Naive B cell (primary cell): ENCODE results near the gene OR2V2. TPM values are rescaled to one million over a fixed set of nuclear protein-coding genes. Genes with fewer than 3 reads are reported as not detected.

Experiments used
- ATAC-seq, 2 donors: fragments of 150-1000 bp; cut with Tn5 transposase; 2 replicates each; pipeline ENCODE4 v1.10.0; 2021; ENCODE audit warnings: low read depth in 2 of 2, mild to moderate bottlenecking in 2 of 2, moderate library complexity in 2 of 2
- DNase-seq: peaks from one replicate; pipeline ENCODE4 v3.0.0; 2022
- H3K27ac Mint-ChIP-seq, 6 donors: one replicate each; pipeline ENCODE4 v1.8.0; 2020 to 2022; ENCODE audit warnings: mild to moderate bottlenecking in 6 of 6, mixed read lengths in 6 of 6, moderate library complexity in 5 of 6, inconsistent platforms in 2 of 6
- H3K27me3 Mint-ChIP-seq, 3 donors: one replicate each; pipeline ENCODE4 v1.8.0; 2021 to 2022; ENCODE audit warnings: mixed read lengths in 3 of 3, mild to moderate bottlenecking in 1 of 3
- H3K36me3 Mint-ChIP-seq, 2 donors: one replicate each; pipeline ENCODE4 v1.8.0; 2020 to 2022; ENCODE audit warnings: mixed read lengths in 2 of 2, inconsistent platforms in 1 of 2, mild to moderate bottlenecking in 1 of 2
- H3K4me1 Mint-ChIP-seq, 3 donors: one replicate each; pipeline ENCODE4 v1.8.0; 2020 to 2022; ENCODE audit warnings: mixed read lengths in 3 of 3, inconsistent platforms in 1 of 3, mild to moderate bottlenecking in 1 of 3, moderate library complexity in 1 of 3
- H3K4me3 Mint-ChIP-seq, 8 donors: one replicate each; pipeline ENCODE4 v1.8.0; 2020 to 2022; ENCODE audit warnings: mild to moderate bottlenecking in 8 of 8, mixed read lengths in 8 of 8, moderate library complexity in 8 of 8, inconsistent platforms in 2 of 8
- H3K9me3 Mint-ChIP-seq, 7 donors: one replicate each; pipeline ENCODE4 v1.8.0; 2020 to 2022; ENCODE audit warnings: mixed read lengths in 7 of 7, mild to moderate bottlenecking in 5 of 7, inconsistent platforms in 2 of 7, moderate library complexity in 1 of 7
- polyA plus RNA-seq, 6 donors: library from polyadenylated mRNA; unstranded; fragments of 300-500 nt; fragmentation: Illumina TruSeq; gene quantifications; one replicate each; pipeline ENCODE4 v1.2.3, GENCODE V29; 2021; ENCODE audit warnings: low read depth in 6 of 6

Gene OR2V2
- polyA plus RNA-seq, 6 donors from 2014 or later = not detected

DNA sequence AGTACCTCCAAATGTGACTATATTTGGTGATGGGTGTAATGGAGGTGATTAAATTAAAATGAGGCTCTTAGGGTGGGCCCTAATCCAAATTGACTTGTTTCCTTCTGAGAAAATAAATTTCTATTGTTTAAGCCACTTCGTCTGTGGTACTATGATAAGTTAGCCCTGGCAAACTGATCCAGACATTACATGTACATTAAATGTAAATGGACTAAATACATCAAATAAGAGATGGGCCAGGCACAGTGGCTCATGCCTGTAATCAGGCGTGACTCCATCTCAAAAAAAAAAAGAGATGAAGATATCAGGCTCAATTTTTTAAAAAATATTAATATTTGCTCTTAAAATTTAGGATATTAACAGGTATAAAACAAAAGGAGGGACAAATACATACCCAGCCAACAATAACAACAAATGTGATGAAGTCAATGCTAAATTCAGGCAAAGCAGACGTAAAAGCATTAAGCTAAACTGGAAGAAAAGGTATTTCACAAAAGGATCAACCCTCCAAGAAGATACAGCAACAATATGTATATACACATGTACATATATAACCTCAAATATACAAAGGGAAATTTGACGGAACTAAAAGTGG, 10.9 kb upstream of the OR2V2 start:
- no peak for DNase-seq
- ATAC-seq = no peak
- peaks cover 36 to 54% (median 52%) of the 10 kb centered on the region in 3 donors for H3K27me3 Mint-ChIP-seq
- H3K4me1 Mint-ChIP-seq = no peaks in the 10 kb centered on the region
- H3K27ac Mint-ChIP-seq = no peak overlapping the region
- no peak overlapping the region for H3K4me3 Mint-ChIP-seq
- H3K9me3 Mint-ChIP-seq = peaks cover 7 to 32% (median 23%) of the 10 kb centered on the region in 7 donors
- H3K36me3 Mint-ChIP-seq = peaks cover 0 to 16% of the 10 kb centered on the region in 2 donors

GRCh38 chr5:181138258-181138657, 9.1 kb upstream of the OR2V2 start:
- no peak overlapping the region for H3K4me3 Mint-ChIP-seq
- DNase-seq (no peak), ATAC-seq (no peak)
- peaks cover 32 to 59% (median 56%) of the 10 kb centered on the region in 3 donors for H3K27me3 Mint-ChIP-seq
- peaks cover 7 to 32% (median 23%) of the 10 kb centered on the region in 7 donors for H3K9me3 Mint-ChIP-seq
- no peaks in the 10 kb centered on the region for H3K4me1 Mint-ChIP-seq
- no peak overlapping the region for H3K27ac Mint-ChIP-seq
- peaks cover 0 to 16% of the 10 kb centered on the region in 2 donors for H3K36me3 Mint-ChIP-seq

GRCh38 chr5:181140766-181141165, 6.6 kb upstream of the OR2V2 start:
- Mint-ChIP-seq H3K27me3 (peaks cover 22 to 54% (median 49%) of the 10 kb centered on the region in 3 donors), H3K27ac (no peak overlapping the region), H3K4me3 (no peak overlapping the region), H3K4me1 (no peaks in the 10 kb centered on the region), H3K9me3 (peaks cover 6 to 29% (median 22%) of the 10 kb centered on the region in 7 donors), H3K36me3 (peaks cover 4 to 7% of the 10 kb centered on the region in 2 donors)
- DNase-seq (no peak), ATAC-seq (no peak)

DNA sequence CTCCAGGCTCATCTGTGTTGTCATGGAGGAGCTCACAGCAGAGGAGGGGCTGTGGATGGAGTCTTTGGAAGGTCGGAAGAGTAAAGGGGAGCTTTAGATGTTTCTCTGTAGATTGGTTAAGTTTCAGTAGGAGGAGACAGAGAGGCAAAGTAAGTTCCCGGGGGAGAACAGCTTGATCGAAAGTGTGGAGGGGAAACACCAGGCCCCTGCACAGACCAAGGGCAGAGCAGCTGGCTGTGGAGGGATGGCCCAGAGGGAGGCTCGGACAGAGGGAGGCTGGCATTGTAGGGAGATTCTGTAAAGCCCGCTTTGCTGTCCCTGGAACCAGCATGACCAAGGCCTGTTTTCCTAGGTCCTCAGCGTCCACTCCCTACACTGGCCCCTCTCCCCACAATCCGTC, 5.3 kb upstream of the OR2V2 start:
- peaks cover 4 to 6% of the 10 kb centered on the region in 2 donors for H3K36me3 Mint-ChIP-seq
- DNase-seq = no peak
- no peaks in the 10 kb centered on the region for H3K4me1 Mint-ChIP-seq
- H3K4me3 Mint-ChIP-seq = no peak overlapping the region
- no peak overlapping the region for H3K27ac Mint-ChIP-seq
- no peak for ATAC-seq
- H3K9me3 Mint-ChIP-seq = peaks cover 6 to 29% (median 19%) of the 10 kb centered on the region in 7 donors
- H3K27me3 Mint-ChIP-seq = peaks cover 27 to 61% (median 49%) of the 10 kb centered on the region in 3 donors

DNA sequence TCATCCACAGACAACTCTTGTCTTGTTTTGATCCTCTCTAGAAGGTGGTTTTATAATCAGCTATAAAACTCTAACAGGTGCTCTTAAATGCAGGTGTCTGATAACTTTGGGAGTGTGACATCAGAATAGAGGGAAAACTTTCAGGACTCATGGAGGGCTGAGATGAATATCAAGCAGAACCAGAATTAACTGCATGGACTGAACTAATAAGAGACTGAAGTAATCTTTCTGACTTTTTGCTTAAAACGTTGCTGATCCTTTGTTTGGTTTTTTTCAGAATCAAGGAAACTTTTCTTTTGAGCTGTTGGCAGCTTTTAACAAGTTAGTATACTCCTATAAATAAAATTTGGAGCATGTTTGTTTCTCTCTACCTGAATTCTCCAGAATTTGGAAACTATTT, 2.3 kb upstream of the OR2V2 start:
- no peak overlapping the region for H3K4me3 Mint-ChIP-seq
- peaks cover 45 to 83% (median 65%) of the 10 kb centered on the region in 3 donors for H3K27me3 Mint-ChIP-seq
- DNase-seq (no peak), ATAC-seq (no peak)
- peaks cover 0 to 4% of the 10 kb centered on the region in 2 donors for H3K36me3 Mint-ChIP-seq
- H3K4me1 Mint-ChIP-seq = no peaks in the 10 kb centered on the region
- H3K27ac Mint-ChIP-seq = no peak overlapping the region
- H3K9me3 Mint-ChIP-seq = peaks cover 0 to 12% (median 4%) of the 10 kb centered on the region in 7 donors

GRCh38 chr5:181149355-181149754, 2.0 kb downstream of the OR2V2 start:
- ATAC-seq (no peak), DNase-seq (no peak)
- Mint-ChIP-seq H3K9me3 (peaks cover 0 to 7% (median 3%) of the 10 kb centered on the region in 7 donors), H3K4me1 (no peaks in the 10 kb centered on the region), H3K27me3 (peaks cover 38 to 76% (median 39%) of the 10 kb centered on the region in 3 donors), H3K27ac (no peak overlapping the region), H3K4me3 (no peak overlapping the region), H3K36me3 (peaks cover 0 to 4% of the 10 kb centered on the region in 2 donors)

GRCh38 chr5:181149806-181150733, 2.7 kb downstream of the OR2V2 start:
- peaks cover 36 to 75% (median 43%) of the 10 kb centered on the region in 3 donors for H3K27me3 Mint-ChIP-seq
- peak overlapping the region in 1 of 6 donors; percentile 8 for H3K27ac Mint-ChIP-seq
- ATAC-seq (no peak), DNase-seq (no peak)
- H3K36me3 Mint-ChIP-seq = peaks cover under 1 to 5% of the 10 kb centered on the region in 2 donors
- no peaks in the 10 kb centered on the region for H3K4me1 Mint-ChIP-seq
- H3K4me3 Mint-ChIP-seq = no peak overlapping the region
- peaks cover 0 to 5% (median 3%) of the 10 kb centered on the region in 7 donors for H3K9me3 Mint-ChIP-seq

GRCh38 chr5:181151146-181151545, 3.8 kb downstream of the OR2V2 start:
- H3K4me1 Mint-ChIP-seq = no peaks in the 10 kb centered on the region
- DNase-seq = no peak
- H3K9me3 Mint-ChIP-seq = peaks cover 0 to 4% (median 1%) of the 10 kb centered on the region in 7 donors
- H3K27ac Mint-ChIP-seq = no peak overlapping the region
- peaks cover 41 to 83% (median 46%) of the 10 kb centered on the region in 3 donors for H3K27me3 Mint-ChIP-seq
- no peak for ATAC-seq
- H3K4me3 Mint-ChIP-seq = no peak overlapping the region
- peaks cover 0 to 7% of the 10 kb centered on the region in 2 donors for H3K36me3 Mint-ChIP-seq

GRCh38 chr5:181152406-181152805, 5.0 kb downstream of the OR2V2 start:
- H3K27ac Mint-ChIP-seq = no peak overlapping the region
- ATAC-seq = no peak
- H3K27me3 Mint-ChIP-seq = peaks cover 35 to 76% (median 46%) of the 10 kb centered on the region in 3 donors
- peaks cover 0 to 4% (median 1%) of the 10 kb centered on the region in 7 donors for H3K9me3 Mint-ChIP-seq
- no peak for DNase-seq
- peaks cover 0 to 7% of the 10 kb centered on the region in 2 donors for H3K36me3 Mint-ChIP-seq
- H3K4me1 Mint-ChIP-seq = no peaks in the 10 kb centered on the region
- H3K4me3 Mint-ChIP-seq = peak overlapping the region in 1 of 8 donors; percentile 18

GRCh38 chr5:181153814-181154213, 6.4 kb downstream of the OR2V2 start:
- Mint-ChIP-seq H3K27ac (peak overlapping the region in 1 of 6 donors; percentile 70), H3K36me3 (peaks cover 0 to 7% of the 10 kb centered on the region in 2 donors)
- no peak for ATAC-seq

DNA sequence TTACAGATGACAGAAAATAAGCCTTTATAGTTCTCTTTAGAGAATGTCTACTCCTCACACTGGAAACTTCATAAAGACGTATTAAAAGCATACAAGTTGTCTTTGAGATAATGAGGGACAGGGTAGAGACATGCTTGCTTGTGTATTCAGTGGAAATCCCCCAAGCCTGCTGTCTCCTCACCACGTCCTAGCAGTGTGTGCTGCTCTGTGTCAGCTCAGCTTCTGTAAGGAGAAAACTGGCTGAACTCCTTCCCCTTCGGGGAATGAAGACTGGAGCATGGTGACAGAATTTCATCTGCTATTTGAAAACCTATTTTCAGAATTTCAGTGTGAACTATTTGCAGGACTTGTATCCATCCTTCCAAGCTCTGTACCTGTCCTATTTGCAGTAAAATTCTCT, 9.4 kb downstream of the OR2V2 start:
- Mint-ChIP-seq H3K4me3 (no peak overlapping the region), H3K27ac (no peak overlapping the region), H3K4me1 (peaks cover 10 to 15% (median 13%) of the 10 kb centered on the region in 3 donors), H3K27me3 (peaks cover 11 to 40% (median 16%) of the 10 kb centered on the region in 3 donors), H3K36me3 (peaks cover 0 to 7% of the 10 kb centered on the region in 2 donors), H3K9me3 (peaks cover 0 to 4% (median 0%) of the 10 kb centered on the region in 7 donors)
- DNase-seq (no peak), ATAC-seq (no peak)

More at GRCh38 chr5:181153814-181154213, 6.4 kb downstream of the OR2V2 start:
- Mint-ChIP-seq H3K4me1 (no peaks in the 10 kb centered on the region), H3K4me3 (no peak overlapping the region), H3K9me3 (peaks cover 0 to 4% (median under 1%) of the 10 kb centered on the region in 7 donors), H3K27me3 (peaks cover 31 to 70% (median 41%) of the 10 kb centered on the region in 3 donors)
- no peak for DNase-seq

- no peak for DNase-seq
- H3K4me3 Mint-ChIP-seq = peak overlapping the region in 3 of 8 donors; percentile 60 to 80 (median 67)
- H3K4me1 Mint-ChIP-seq = peaks cover 12 to 29% (median 18%) of the 10 kb centered on the region in 3 donors
- peak overlapping the region in 4 of 6 donors; percentile 19 to 95 (median 92) for H3K27ac Mint-ChIP-seq
- peaks cover 11 to 38% (median 34%) of the 10 kb centered on the region in 3 donors for H3K27me3 Mint-ChIP-seq
- peaks cover 0 to 6% (median 2%) of the 10 kb centered on the region in 7 donors for H3K9me3 Mint-ChIP-seq
- ATAC-seq = no peak
- peaks cover 0 to 7% of the 10 kb centered on the region in 2 donors for H3K36me3 Mint-ChIP-seq
Observed at GRCh38 chr5:181158869-181159268, 11.5 kb downstream of the OR2V2 start.
